ENCODE data around the gene ANAPC5. TPM values are rescaled to one million over a fixed set of nuclear protein-coding genes. Genes with fewer than 3 reads are reported as not detected.

ANAPC5 gene
- polyA plus RNA-seq, 3 donors from 2014 or later, result 150 to 248 (median 157) TPM

- Mint-ChIP-seq H3K36me3 (peaks cover 0 to 5% (median 0%) of the 10 kb centered on the region in 3 donors), H3K4me1 (peaks cover 17 to 19% of the 10 kb centered on the region in 2 donors), H3K27ac (peak overlapping the region; percentile 12 to 85 (median 74)), H3K27me3 (ENCODE audit: low read depth in 3 of 3) (peaks cover 0 to 7% (median 0%) of the 10 kb centered on the region in 3 donors), H3K9me3 (no peaks in the 10 kb centered on the region), H3K4me3 (peak overlapping the region; percentile 83 to 89 (median 88))
- peak in 2 of 3 donors; percentile 1 to 10 for DNase-seq
Measured at GRCh38 chr12:121295746-121296617, 56.2 kb downstream of the ANAPC5 start.

GRCh38 chr12:121295116-121295745 is 57.0 kb downstream of the ANAPC5 start:
- peak overlapping the region; percentile 83 to 89 (median 88) for H3K4me3 Mint-ChIP-seq
- H3K4me1 Mint-ChIP-seq, result peaks cover 17 to 19% of the 10 kb centered on the region in 2 donors
- peak overlapping the region; percentile 34 to 85 (median 74) for H3K27ac Mint-ChIP-seq
- no peak for DNase-seq
- peaks cover 0 to 5% (median 0%) of the 10 kb centered on the region in 3 donors for H3K36me3 Mint-ChIP-seq
- H3K27me3 Mint-ChIP-seq (ENCODE audit: low read depth in 3 of 3), result peaks cover 0 to 7% (median 0%) of the 10 kb centered on the region in 3 donors
- no peaks in the 10 kb centered on the region for H3K9me3 Mint-ChIP-seq

- H3K27ac Mint-ChIP-seq, result no peak overlapping the region
Measured at GRCh38 chr12:121294151-121294889, 57.9 kb downstream of the ANAPC5 start.

GRCh38 chr12:121293603-121294002 is 58.6 kb downstream of the ANAPC5 start:
- Mint-ChIP-seq H3K4me3 (peak overlapping the region in 1 of 5 donors; percentile 26), H3K9me3 (no peaks in the 10 kb centered on the region), H3K4me1 (peaks cover 17 to 19% of the 10 kb centered on the region in 2 donors), H3K27ac (no peak overlapping the region), H3K36me3 (peaks cover 0 to 5% (median 0%) of the 10 kb centered on the region in 3 donors), H3K27me3 (ENCODE audit: low read depth in 3 of 3) (peaks cover 0 to 7% (median 0%) of the 10 kb centered on the region in 3 donors)
- DNase-seq, result no peak

More at GRCh38 chr12:121294151-121294889, 57.9 kb downstream of the ANAPC5 start:
- no peak for DNase-seq
- Mint-ChIP-seq H3K27me3 (ENCODE audit: low read depth in 3 of 3) (peaks cover 0 to 7% (median 0%) of the 10 kb centered on the region in 3 donors), H3K4me1 (peaks cover 17 to 19% of the 10 kb centered on the region in 2 donors), H3K4me3 (peak overlapping the region in 3 of 5 donors; percentile 21 to 52 (median 43)), H3K9me3 (no peaks in the 10 kb centered on the region), H3K36me3 (peaks cover 0 to 5% (median 0%) of the 10 kb centered on the region in 3 donors)

GRCh38 chr12:121290410-121290809 is 61.8 kb downstream of the ANAPC5 start:
- Mint-ChIP-seq H3K9me3 (no peaks in the 10 kb centered on the region), H3K4me3 (no peak overlapping the region)

GRCh38 chr12:121289962-121290361 is 62.2 kb downstream of the ANAPC5 start:
- no peak for DNase-seq
- Mint-ChIP-seq H3K36me3 (peaks cover 0 to 5% (median 0%) of the 10 kb centered on the region in 3 donors), H3K27me3 (ENCODE audit: low read depth in 3 of 3) (no peaks in the 10 kb centered on the region), H3K27ac (no peak overlapping the region), H3K4me3 (no peak overlapping the region), H3K9me3 (no peaks in the 10 kb centered on the region), H3K4me1 (peaks cover 2 to 4% of the 10 kb centered on the region in 2 donors)

More at GRCh38 chr12:121290410-121290809, 61.8 kb downstream of the ANAPC5 start:
- no peaks in the 10 kb centered on the region for H3K27me3 Mint-ChIP-seq (ENCODE audit: low read depth in 3 of 3)
- peaks cover 0 to 5% (median 0%) of the 10 kb centered on the region in 3 donors for H3K36me3 Mint-ChIP-seq
- no peak overlapping the region for H3K27ac Mint-ChIP-seq
- peaks cover 6 to 7% of the 10 kb centered on the region in 2 donors for H3K4me1 Mint-ChIP-seq
- DNase-seq, result no peak

- H3K4me3 Mint-ChIP-seq, result no peak overlapping the region
- H3K27me3 Mint-ChIP-seq (ENCODE audit: low read depth in 3 of 3), result peaks cover 0 to 1% (median 0%) of the 10 kb centered on the region in 3 donors
- peaks cover 0 to 4% of the 10 kb centered on the region in 2 donors for H3K4me1 Mint-ChIP-seq
- H3K36me3 Mint-ChIP-seq, result peaks cover 0 to 5% (median 0%) of the 10 kb centered on the region in 3 donors
- H3K9me3 Mint-ChIP-seq, result no peaks in the 10 kb centered on the region
- DNase-seq, result no peak
- H3K27ac Mint-ChIP-seq, result no peak overlapping the region
Measured at GRCh38 chr12:121288986-121289385, 63.2 kb downstream of the ANAPC5 start.

GRCh38 chr12:121288158-121288845 is 63.9 kb downstream of the ANAPC5 start:
- DNase-seq, result no peak
- peaks cover 0 to 1% (median 0%) of the 10 kb centered on the region in 3 donors for H3K27me3 Mint-ChIP-seq (ENCODE audit: low read depth in 3 of 3)
- no peaks in the 10 kb centered on the region for H3K9me3 Mint-ChIP-seq
- H3K4me1 Mint-ChIP-seq, result peaks cover 0 to 4% of the 10 kb centered on the region in 2 donors
- peaks cover 0 to 5% (median 0%) of the 10 kb centered on the region in 3 donors for H3K36me3 Mint-ChIP-seq
- H3K27ac Mint-ChIP-seq, result peak overlapping the region in 1 of 6 donors; percentile 76
- no peak overlapping the region for H3K4me3 Mint-ChIP-seq

- peaks cover 0 to 1% (median 0%) of the 10 kb centered on the region in 3 donors for H3K27me3 Mint-ChIP-seq (ENCODE audit: low read depth in 3 of 3)
- no peak for DNase-seq
- no peak overlapping the region for H3K4me3 Mint-ChIP-seq
- no peak overlapping the region for H3K27ac Mint-ChIP-seq
- H3K9me3 Mint-ChIP-seq, result no peaks in the 10 kb centered on the region
- H3K36me3 Mint-ChIP-seq, result peaks cover 0 to 5% (median 0%) of the 10 kb centered on the region in 3 donors
- peaks cover 0 to 4% of the 10 kb centered on the region in 2 donors for H3K4me1 Mint-ChIP-seq
Measured at GRCh38 chr12:121287267-121287954, 64.8 kb downstream of the ANAPC5 start.

GRCh38 chr12:121285856-121286255 is 66.4 kb downstream of the ANAPC5 start:
- Mint-ChIP-seq H3K27ac (no peak overlapping the region), H3K4me3 (no peak overlapping the region), H3K36me3 (no peaks in the 10 kb centered on the region), H3K9me3 (no peaks in the 10 kb centered on the region), H3K4me1 (peaks cover 0 to 4% of the 10 kb centered on the region in 2 donors), H3K27me3 (ENCODE audit: low read depth in 3 of 3) (peaks cover 0 to 1% (median 0%) of the 10 kb centered on the region in 3 donors)
- no peak for DNase-seq

- Mint-ChIP-seq H3K4me3 (no peak overlapping the region), H3K36me3 (no peaks in the 10 kb centered on the region), H3K27ac (peak overlapping the region in 1 of 6 donors; percentile 46), H3K27me3 (ENCODE audit: low read depth in 3 of 3) (peaks cover 0 to 1% (median 0%) of the 10 kb centered on the region in 3 donors), H3K9me3 (no peaks in the 10 kb centered on the region), H3K4me1 (peaks cover 0 to 4% of the 10 kb centered on the region in 2 donors)
- DNase-seq, result no peak
Measured at GRCh38 chr12:121284551-121285390, 67.4 kb downstream of the ANAPC5 start.

GRCh38 chr12:121283841-121284240 is 68.4 kb downstream of the ANAPC5 start:
- Mint-ChIP-seq H3K36me3 (no peaks in the 10 kb centered on the region), H3K9me3 (no peaks in the 10 kb centered on the region), H3K27me3 (ENCODE audit: low read depth in 3 of 3) (peaks cover 0 to 1% (median 0%) of the 10 kb centered on the region in 3 donors), H3K4me3 (no peak overlapping the region), H3K27ac (no peak overlapping the region), H3K4me1 (peaks cover 0 to 4% of the 10 kb centered on the region in 2 donors)
- no peak for DNase-seq

All from immature natural killer cell (primary cell).